T-helper 1 cell treated with Interleukin-12 subunit alpha and Interleukin-12 subunit beta and Interleukin-4 antibody, amounts not matched to agents 30 ng/mL and 1 ng/mL, for 36 hours (primary cell): Measurements from ENCODE around the gene PLEKHG4B. TPM values are rescaled to one million over a fixed set of nuclear protein-coding genes. Genes with fewer than 3 reads are reported as not detected.
"Not testable (repeated sequence)": the region's sequence is repeated elsewhere in the genome, so short reads cannot be mapped to it uniquely, and the experiment has no call there.

Source experiments
- intact Hi-C: fragments of 100-400 bp; cut with micrococcal nuclease; formaldehyde crosslinking; loops from one replicate; pipeline ENCODE4 v1.15.1; 2024
- total RNA-seq: library from RNA; stranded (reverse); gene quantifications from 2 replicates; pipeline ENCODE4 v1.2.3, GENCODE V29; 2022

PLEKHG4B gene
- total RNA-seq, 1 donor from 2014 or later: not detected

- intact Hi-C loops: loop anchor here (1.0 to 5.0 kb wide), 7 partner anchors 30 to 1574 kb away; partner anchors contain the start of genes CEP72 and EXOC3
Measured at GRCh38 chr5:218457-219291, 126.7 kb downstream of the PLEKHG4B start.

DNA sequence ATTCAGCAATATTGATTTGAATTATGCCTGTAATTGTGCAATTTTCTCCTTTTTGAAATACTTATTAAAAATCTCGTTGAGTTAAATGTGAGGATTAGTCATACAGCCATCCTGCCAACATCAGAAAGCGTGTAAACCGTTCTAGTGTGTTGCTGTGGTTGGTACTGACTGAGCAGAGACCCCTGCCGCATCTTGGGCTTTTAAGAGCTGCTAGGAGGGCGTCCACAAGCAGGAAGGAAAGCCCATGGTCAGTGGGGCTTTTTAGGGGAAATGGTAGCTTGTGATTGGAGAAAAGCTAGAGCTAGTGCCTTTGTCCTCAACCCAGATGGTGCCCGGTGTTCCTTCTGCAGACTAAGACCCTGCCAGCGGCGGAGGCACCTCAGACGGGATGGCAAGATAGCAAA lies 127.5 kb downstream of the PLEKHG4B start:
- intact Hi-C loops: loop anchor here (2.0 to 5.0 kb wide), 5 partner anchors 113 to 1573 kb away; partner anchors contain the start of gene CEP72

GRCh38 chr5:219991-220390 lies 128.0 kb downstream of the PLEKHG4B start:
- intact Hi-C loops: loop anchor here (1.0 to 10.0 kb wide), 9 partner anchors 51 to 1573 kb away; partner anchors contain the start of genes AHRR, CEP72 and PDCD6

DNA sequence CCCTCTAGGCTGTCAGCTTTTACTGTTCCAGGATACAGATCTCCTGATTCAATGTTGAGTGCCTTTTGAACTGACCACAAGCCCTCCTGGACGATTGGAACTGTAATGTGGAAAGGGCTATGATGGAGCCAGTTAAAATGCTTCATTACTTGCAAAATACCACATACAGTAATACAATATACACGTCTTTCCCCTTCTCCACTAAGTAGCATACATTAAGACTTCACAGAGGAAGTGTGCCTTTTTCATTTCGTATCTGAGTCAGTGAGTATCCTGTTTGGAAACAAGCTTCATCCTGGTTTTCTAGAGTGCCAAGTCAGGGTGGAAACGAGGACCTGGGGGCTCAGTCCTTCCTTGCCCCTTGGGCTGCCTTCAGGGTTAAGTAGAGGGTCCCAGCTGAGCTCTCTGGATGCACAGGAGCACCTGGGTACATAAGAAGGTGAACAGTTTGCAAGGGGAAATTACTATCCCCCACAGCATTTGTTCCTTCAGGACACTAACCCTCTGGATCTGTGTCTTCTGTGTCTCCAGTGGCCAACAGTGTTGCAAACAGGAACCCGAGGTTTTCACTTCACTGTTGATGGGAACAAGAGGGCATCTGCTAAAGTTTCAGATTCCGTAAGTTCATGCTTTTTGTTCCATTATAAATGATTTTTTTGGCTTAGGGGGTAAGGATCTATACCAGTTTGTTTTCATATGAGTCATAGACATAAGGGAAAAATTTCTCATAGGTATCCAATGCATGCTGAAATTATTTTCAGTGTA lies 131.2 kb downstream of the PLEKHG4B start:
- intact Hi-C loops: loop anchor here (10.0 kb wide), 1 partner anchor 882 kb away; no protein-coding TSS in a partner anchor

DNA sequence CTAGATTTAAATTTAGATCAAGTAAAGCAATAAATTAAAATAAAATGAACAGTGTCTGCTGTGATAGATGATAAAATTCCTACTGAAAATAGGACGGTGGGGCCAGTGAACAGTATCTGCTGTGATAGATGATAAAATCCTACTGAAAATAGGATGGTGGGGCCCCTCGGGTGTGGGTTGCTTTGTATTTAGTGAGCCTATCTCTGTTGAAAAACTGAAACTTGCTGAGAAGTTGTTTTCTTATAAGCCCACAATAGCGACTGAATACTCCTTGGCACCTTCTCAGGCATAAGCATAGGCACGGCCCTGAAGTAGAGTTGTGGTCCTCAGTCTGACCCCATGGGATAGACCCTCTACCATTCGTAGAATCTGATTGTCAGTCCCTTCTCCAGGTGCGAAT lies 131.8 kb downstream of the PLEKHG4B start:
- intact Hi-C loops: loop anchor here (10.0 kb wide), 1 partner anchor 881 kb away; no protein-coding TSS in a partner anchor

- intact Hi-C loops: loop anchor here (10.0 kb wide), 1 partner anchor 879 kb away; no protein-coding TSS in a partner anchor
Measured at GRCh38 chr5:225334-225733, 133.4 kb downstream of the PLEKHG4B start.

DNA sequence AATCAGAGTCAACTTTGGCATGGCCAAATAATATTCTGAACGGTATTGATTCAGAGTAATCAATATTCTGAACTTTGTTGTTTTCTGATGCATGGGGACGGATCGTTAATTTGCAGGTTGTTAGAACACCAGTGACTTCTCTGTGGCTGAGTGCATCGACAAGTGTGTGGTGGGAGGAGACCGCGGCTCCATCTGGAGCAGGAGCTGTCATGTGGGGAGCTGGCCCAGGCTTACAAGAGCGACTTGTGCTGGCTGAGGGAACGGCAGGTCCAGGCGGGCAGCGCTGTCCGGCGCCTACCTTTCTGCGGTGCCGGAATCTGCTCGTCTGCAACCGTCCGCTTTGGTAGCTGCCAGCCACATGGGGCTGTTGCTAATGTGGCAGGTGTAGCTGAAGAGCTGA lies 135.4 kb downstream of the PLEKHG4B start:
- intact Hi-C loops: loop anchor here (10.0 kb wide), 1 partner anchor 877 kb away; no protein-coding TSS in a partner anchor

- intact Hi-C loops: loop anchor here (10.0 kb wide), 1 partner anchor 876 kb away; no protein-coding TSS in a partner anchor
Measured at GRCh38 chr5:228886-229285, 136.9 kb downstream of the PLEKHG4B start.

GRCh38 chr5:230711-231110 lies 138.7 kb downstream of the PLEKHG4B start:
- intact Hi-C loops: no loop called here

DNA sequence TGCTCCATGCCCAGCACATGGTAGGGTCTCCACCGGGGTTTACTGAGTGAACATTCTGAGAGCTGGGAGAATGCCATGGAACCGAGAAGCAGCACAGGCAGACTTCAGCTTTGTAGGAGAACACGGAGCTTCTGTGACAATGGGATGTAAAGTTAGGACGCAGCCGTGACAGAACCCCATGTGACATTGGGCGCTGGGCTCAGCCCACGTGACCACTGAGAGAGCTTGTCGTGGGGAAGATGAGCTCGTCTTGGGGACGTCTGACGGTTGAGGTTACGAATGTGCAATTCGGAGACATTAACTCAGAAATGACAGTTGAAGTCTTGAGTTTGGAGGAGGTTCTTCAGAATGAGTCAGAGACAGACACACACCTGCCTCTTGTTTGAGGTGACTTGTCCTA lies 139.7 kb downstream of the PLEKHG4B start:
- intact Hi-C loops: no loop called here

DNA sequence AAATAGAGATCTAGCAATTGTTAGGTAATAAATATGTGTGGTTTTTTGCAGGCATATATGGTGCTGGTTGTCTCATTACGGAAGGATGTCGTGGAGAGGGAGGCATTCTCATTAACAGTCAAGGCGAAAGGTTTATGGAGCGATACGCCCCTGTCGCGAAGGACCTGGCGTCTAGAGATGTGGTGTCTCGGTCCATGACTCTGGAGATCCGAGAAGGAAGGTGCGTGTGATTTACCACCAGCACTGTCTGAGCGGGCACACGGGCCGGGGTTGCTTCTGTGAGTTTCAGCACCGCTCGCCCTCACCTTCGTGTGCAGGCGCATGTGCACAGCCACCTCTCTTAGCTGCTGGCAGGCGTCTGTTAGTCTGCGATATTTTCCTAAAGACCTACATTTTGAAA lies 141.5 kb downstream of the PLEKHG4B start:
- intact Hi-C loops: not testable (repeated sequence)

- intact Hi-C loops: no loop called here
Measured at GRCh38 chr5:234450-234849, 142.5 kb downstream of the PLEKHG4B start.

- intact Hi-C loops: not testable (repeated sequence)
Measured at GRCh38 chr5:235527-235926, 143.6 kb downstream of the PLEKHG4B start.

DNA sequence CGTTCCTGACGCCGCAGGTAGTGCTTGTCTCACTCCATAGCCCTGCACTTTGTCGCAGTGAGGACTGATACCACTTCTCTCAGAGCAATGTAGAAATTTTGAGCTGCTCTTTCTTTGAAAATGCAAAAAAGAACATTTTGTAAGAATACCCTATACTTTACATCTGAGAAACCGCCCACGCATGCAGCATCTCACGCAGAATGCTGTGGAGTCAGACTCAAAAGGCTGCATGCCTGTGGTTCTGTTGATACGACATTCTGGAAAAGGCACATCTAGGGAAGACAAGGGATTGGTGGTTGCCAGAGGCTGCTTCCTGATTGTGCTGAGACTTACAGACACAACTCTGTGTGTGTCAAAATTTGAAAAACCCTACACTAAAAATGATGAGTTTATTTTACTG lies 146.0 kb downstream of the PLEKHG4B start:
- intact Hi-C loops: not testable (repeated sequence)

Other genes starting within 250 kb of the PLEKHG4B start
- not detected in 2 replicates for gene LRRC14B, start 99.3 kb downstream of the PLEKHG4B start, total RNA-seq
- gene CCDC127, start 126.0 kb downstream of the PLEKHG4B start, total RNA-seq: 6.0 and 6.2 TPM in 2 replicates
- gene SDHA, start 126.2 kb downstream of the PLEKHG4B start, total RNA-seq: 133 and 144 TPM in 2 replicates
- gene PDCD6, start 179.5 kb downstream of the PLEKHG4B start, total RNA-seq: 90.9 and 91.3 TPM in 2 replicates
- 18.7 and 20.0 TPM in 2 replicates for gene AHRR, start 229.5 kb downstream of the PLEKHG4B start, total RNA-seq